ENCODE results near the gene C1QTNF8.

DNA sequence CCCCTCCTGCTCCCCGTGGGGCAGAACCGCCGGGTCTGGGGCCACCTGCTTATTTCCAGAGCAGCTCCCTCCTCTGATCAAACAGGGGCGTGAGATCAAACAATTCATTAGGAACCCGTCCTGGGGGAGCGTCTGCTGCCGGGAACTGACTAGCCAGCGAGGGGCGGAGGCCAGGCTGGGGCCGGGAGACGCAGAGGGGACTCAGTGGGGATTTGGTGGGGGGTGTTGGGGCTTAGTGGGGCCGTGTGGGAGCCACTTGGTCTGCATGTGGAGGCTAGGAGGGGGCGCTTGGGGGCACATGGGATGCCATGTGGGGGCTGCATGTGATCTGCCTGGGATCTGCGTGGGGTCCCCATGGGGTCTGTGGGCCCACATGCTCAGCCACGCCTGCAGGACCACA is 36.4 kb upstream of the C1QTNF8 start:
- no peak for TF ChIP-seq REST (IDR thresholded peaks at IDR 0.05; ENCODE audit: insufficient read depth in 1 of 2, low read depth in 2 of 2, low read length in 1 of 2)
- no peak for TF ChIP-seq CTCF (IDR thresholded peaks at IDR 0.05)
- no peak for TF ChIP-seq POLR2AphosphoS5 (IDR thresholded peaks at IDR 0.05; ENCODE audit: low read depth, low read length)
- TF ChIP-seq TCF7L2 (IDR thresholded peaks at IDR 0.05; ENCODE audit: low read depth, low read length): no peak
